Measurements from ENCODE around the gene MCEMP1.

MCEMP1 gene

DNA sequence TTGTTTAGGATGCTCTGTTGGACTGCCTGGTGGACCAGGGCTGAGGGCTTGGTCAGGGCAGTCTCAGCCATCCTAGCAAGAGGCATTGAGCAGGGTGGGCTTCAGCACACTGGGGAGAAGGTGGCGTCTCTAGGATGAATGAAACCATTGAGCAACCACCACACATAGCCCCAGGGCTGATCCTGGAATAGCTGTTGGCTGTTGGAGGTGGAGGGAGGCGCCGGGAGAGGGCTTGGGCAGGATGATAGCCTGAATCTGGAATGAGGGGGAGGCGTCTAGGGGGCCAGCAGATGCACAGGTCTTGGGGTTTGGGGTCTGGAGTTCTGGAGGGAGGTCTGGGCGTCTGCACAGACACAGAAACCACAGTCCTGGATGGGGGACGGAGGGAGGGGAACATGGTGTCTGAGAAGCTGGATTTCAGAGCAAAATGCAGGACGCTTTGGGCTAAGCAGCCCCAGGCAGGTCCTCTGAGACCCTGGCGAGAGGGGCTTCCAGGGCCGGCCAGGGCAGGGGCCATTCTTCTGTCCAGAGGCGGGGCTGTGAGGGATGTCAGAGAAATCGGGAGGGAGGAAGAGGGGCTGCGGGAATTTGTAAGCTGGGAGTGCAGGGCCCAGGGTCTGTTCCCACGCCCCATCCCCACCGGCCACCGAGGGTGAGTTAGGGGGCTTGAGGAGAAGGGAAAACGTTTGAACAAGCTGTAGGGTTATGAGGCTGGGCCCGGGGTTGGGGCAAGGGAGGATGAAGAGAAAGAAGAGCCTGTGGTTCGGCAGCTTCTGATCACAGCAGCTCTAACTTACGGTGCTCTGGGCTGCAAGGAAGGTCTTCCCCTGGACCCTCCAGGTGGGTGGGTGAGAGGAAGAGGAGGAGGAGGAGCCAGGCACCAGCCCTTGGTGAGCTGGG lies 8.9 kb downstream of the MCEMP1 start:
- in situ Hi-C loops (cut with HindIII; ENCODE audit: low pct_ligation_motif_present, low sequenced_read_pairs), result no loop called here
- TF ChIP-seq, protein P1, sequence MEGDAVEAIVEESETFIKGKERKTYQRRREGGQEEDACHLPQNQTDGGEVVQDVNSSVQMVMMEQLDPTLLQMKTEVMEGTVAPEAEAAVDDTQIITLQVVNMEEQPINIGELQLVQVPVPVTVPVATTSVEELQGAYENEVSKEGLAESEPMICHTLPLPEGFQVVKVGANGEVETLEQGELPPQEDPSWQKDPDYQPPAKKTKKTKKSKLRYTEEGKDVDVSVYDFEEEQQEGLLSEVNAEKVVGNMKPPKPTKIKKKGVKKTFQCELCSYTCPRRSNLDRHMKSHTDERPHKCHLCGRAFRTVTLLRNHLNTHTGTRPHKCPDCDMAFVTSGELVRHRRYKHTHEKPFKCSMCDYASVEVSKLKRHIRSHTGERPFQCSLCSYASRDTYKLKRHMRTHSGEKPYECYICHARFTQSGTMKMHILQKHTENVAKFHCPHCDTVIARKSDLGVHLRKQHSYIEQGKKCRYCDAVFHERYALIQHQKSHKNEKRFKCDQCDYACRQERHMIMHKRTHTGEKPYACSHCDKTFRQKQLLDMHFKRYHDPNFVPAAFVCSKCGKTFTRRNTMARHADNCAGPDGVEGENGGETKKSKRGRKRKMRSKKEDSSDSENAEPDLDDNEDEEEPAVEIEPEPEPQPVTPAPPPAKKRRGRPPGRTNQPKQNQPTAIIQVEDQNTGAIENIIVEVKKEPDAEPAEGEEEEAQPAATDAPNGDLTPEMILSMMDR (IDR thresholded peaks at IDR 0.05; ENCODE audit: low read depth, low read length, missing control alignments), result no peak
- Histone ChIP-seq H3K36me3 (replicated peaks) (peaks cover 19% of the 10 kb centered on the region), H3K27me3 (replicated peaks) (no peaks in the 10 kb centered on the region), H3K4me3 (ENCODE audit: low read depth, low read length) (no peak overlapping the region), H3K27ac (no peak overlapping the region)
- DNase-seq, result no peak

DNA sequence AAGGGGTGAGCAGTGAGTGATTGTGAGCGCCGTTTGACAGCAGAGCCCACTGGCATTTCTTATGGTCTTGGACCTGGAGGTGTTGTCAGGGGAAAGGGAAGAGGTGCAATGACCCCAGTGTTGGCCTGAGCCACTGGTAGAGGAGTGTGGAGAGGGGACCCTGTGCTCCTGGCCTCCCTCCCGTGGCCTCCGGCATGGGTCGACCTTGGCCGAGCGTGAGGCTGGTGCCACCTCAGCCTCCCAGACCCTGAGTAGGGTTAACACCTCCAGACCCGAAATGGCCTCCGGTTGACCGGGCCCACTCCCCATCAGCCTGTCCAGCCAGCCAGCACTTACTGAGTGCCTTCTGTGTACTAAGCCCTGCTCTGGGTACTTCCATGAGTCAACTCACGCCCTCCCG lies 10.3 kb downstream of the MCEMP1 start:
- peaks cover 18% of the 10 kb centered on the region for H3K36me3 ChIP-seq (replicated peaks)
- TF ChIP-seq, protein P1 (IDR thresholded peaks at IDR 0.05; ENCODE audit: low read depth, low read length, missing control alignments), result no peak
- H3K27me3 ChIP-seq (replicated peaks), result no peaks in the 10 kb centered on the region
- DNase-seq, result no peak
- no peak overlapping the region for H3K27ac ChIP-seq
- in situ Hi-C loops (cut with HindIII; ENCODE audit: low pct_ligation_motif_present, low sequenced_read_pairs), result no loop called here
- no peak overlapping the region for H3K4me3 ChIP-seq (ENCODE audit: low read depth, low read length)

DNA sequence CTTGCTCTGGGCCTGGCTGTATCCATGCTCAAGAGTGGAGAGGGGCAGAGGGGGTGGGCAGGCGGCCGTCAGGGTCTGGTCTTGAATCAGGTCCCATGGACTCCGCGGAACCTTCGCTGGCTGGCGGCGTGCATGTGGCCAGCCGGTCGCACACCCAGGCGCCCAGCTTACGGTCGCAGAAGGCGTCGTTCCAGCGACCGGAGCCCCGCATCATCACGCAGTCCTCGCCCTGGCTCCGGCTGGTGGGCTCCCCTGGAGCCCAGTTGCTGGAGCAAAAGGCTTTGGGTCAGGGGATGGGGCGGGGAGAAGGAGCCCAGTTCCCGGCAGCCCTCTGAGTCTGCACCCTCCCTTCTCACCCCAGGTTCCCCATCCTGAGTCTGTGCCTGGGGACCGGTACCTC lies 12.3 kb downstream of the MCEMP1 start:
- TF ChIP-seq, protein P1 (IDR thresholded peaks at IDR 0.05; ENCODE audit: low read depth, low read length, missing control alignments), result no peak
- Histone ChIP-seq H3K27me3 (replicated peaks) (no peaks in the 10 kb centered on the region), H3K36me3 (replicated peaks) (no peaks in the 10 kb centered on the region), H3K27ac (no peak overlapping the region), H3K4me3 (ENCODE audit: low read depth, low read length) (no peak overlapping the region)
- in situ Hi-C loops (cut with HindIII; ENCODE audit: low pct_ligation_motif_present, low sequenced_read_pairs), result no loop called here
- DNase-seq, result no peak

DNA sequence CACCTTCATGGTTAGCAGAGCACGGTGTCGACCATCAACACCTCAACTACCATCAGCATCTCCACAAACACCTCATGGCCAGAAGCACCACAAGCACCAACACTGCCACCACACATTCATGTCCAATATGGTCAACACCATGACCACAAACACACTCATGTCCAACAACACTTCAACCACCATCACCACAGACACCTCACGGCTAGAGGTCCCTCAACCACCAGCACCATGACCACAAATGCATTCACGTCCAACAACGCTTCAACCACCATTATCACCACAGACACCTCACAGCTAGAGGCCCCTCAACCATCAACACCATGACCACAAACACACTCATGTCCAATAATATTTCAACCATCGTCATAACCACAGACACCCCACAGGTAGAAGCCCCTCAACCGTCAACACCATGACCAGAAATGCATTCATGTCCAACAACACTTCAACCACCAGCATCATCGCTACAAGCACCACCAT lies 13.9 kb downstream of the MCEMP1 start:
- DNase-seq, result no peak
- TF ChIP-seq, protein P1 (IDR thresholded peaks at IDR 0.05; ENCODE audit: low read depth, low read length, missing control alignments), result no peak
- in situ Hi-C loops (cut with HindIII; ENCODE audit: low pct_ligation_motif_present, low sequenced_read_pairs), result no loop called here
- Histone ChIP-seq H3K27ac (no peak overlapping the region), H3K27me3 (replicated peaks) (no peaks in the 10 kb centered on the region), H3K4me3 (ENCODE audit: low read depth, low read length) (no peak overlapping the region), H3K36me3 (replicated peaks) (no peaks in the 10 kb centered on the region)

DNA sequence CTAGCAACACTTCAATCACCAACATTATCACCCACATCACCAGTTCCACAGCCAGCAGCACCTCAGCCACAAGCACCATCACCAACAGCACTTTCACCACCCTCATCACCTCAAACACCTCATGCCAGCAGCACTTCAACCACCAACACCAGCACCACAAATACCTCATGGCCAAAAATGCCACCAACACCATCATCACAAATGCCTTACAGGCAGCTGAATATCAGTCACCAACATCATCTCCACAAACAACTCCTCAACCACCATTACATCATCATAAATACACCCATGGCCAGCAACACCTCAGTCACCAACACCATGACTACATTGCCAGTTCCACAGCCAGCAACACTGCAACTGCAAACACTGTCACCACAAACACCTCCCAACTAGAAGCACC lies 14.6 kb downstream of the MCEMP1 start:
- H3K27ac ChIP-seq, result no peak overlapping the region
- in situ Hi-C loops (cut with HindIII; ENCODE audit: low pct_ligation_motif_present, low sequenced_read_pairs), result no loop called here
- H3K27me3 ChIP-seq (replicated peaks), result no peaks in the 10 kb centered on the region
- DNase-seq, result no peak
- H3K36me3 ChIP-seq (replicated peaks), result no peaks in the 10 kb centered on the region
- TF ChIP-seq, protein P1 (IDR thresholded peaks at IDR 0.05; ENCODE audit: low read depth, low read length, missing control alignments), result no peak
- no peak overlapping the region for H3K4me3 ChIP-seq (ENCODE audit: low read depth, low read length)

Data from brain microvascular endothelial cell (primary cell).